Suprapubic skin (tissue), 4 donors: ENCODE data around the gene HOXB3. TPM values are rescaled to one million over a fixed set of nuclear protein-coding genes. Genes with fewer than 3 reads are reported as not detected.
A peak's percentile ranks its signal among the peaks of the same experiment; 100 is the strongest.

Experiments used
- DNase-seq, 2 donors: peaks; one replicate each; pipeline ENCODE4 v3.0.0-alpha.2; 2019; ENCODE audit warnings: low spot score in 2 of 2
- H3K27ac ChIP-seq: fragments of 200-600 bp; sonication (generic); one replicate; pipeline ENCODE4 v1.5.1; 2019
- H3K27me3 ChIP-seq: fragments of 200-600 bp; sonication (generic); one replicate; pipeline ENCODE4 v1.5.1; 2019
- H3K36me3 ChIP-seq: fragments of 200-600 bp; sonication (generic); one replicate; pipeline ENCODE4 v1.5.1; 2019
- H3K4me1 ChIP-seq: fragments of 200-600 bp; sonication (generic); one replicate; pipeline ENCODE4 v1.5.1; 2019
- H3K4me3 ChIP-seq: fragments of 200-600 bp; sonication (generic); one replicate; pipeline ENCODE4 v1.5.1; 2019; ENCODE audit warnings: mild to moderate bottlenecking
- H3K9me3 ChIP-seq: fragments of 200-600 bp; sonication (generic); one replicate; pipeline ENCODE4 v1.5.1; 2019
- CTCF ChIP-seq, 2 donors: fragments of 200-600 bp in 1 of 2; fragments of 450-650 bp in 1 of 2; sonication (generic) in 1 of 2; IDR thresholded peaks; one replicate each; pipeline ENCODE4 v1.5.1; 2016 to 2019; ENCODE audit warnings: antibody characterized with exemption in 2 of 2, mild to moderate bottlenecking in 1 of 2, moderate library complexity in 1 of 2
- EP300 ChIP-seq: sonication (generic); formaldehyde crosslinking; IDR thresholded peaks from one replicate; pipeline ENCODE4 v1.6.1; 2017; ENCODE audit warnings: antibody characterized with exemption
- POLR2A ChIP-seq, 2 donors: fragments of 450-650 bp; IDR thresholded peaks; one replicate each; pipeline ENCODE4 v1.6.1; 2017; ENCODE audit warnings: antibody characterized with exemption in 2 of 2, mild to moderate bottlenecking in 2 of 2, moderate library complexity in 2 of 2
- POLR2AphosphoS5 ChIP-seq, 3 donors: sonication (generic); formaldehyde crosslinking; IDR thresholded peaks; one replicate each; pipeline ENCODE4 v1.6.1; 2017; ENCODE audit warnings: antibody characterized with exemption in 3 of 3
- WGBS: methylation state at CpG from one replicate; pipeline ENCODE4 v1.1.5; 2018; 5-methylcytosine and 5-hydroxymethylcytosine counted together
- total RNA-seq, 4 donors: library from RNA; depleted of rRNA; stranded (reverse); fragments of >200 nt; gene quantifications; one replicate each; pipeline ENCODE4 v1.1.0, GENCODE V29; 2016

Gene HOXB3
- total RNA-seq, 4 donors from 2014 or later = 2.3 to 20.8 (median 3.9) TPM

GRCh38 chr17:48558057-48558830 is 31.8 kb downstream of the HOXB3 start:
- DNase-seq = no peak
- H3K9me3 ChIP-seq = no peaks in the 10 kb centered on the region
- no peak for TF ChIP-seq POLR2AphosphoS5 (IDR thresholded peaks at IDR 0.05)
- peak overlapping the region; percentile 85 for H3K27ac ChIP-seq
- H3K27me3 ChIP-seq = no peaks in the 10 kb centered on the region
- H3K36me3 ChIP-seq = no peaks in the 10 kb centered on the region
- peak overlapping the region; percentile 54 for H3K4me3 ChIP-seq
- H3K4me1 ChIP-seq = peaks cover 89% of the 10 kb centered on the region
- 64% methylated on average over 13 of the region's 13 CpGs for WGBS

DNA sequence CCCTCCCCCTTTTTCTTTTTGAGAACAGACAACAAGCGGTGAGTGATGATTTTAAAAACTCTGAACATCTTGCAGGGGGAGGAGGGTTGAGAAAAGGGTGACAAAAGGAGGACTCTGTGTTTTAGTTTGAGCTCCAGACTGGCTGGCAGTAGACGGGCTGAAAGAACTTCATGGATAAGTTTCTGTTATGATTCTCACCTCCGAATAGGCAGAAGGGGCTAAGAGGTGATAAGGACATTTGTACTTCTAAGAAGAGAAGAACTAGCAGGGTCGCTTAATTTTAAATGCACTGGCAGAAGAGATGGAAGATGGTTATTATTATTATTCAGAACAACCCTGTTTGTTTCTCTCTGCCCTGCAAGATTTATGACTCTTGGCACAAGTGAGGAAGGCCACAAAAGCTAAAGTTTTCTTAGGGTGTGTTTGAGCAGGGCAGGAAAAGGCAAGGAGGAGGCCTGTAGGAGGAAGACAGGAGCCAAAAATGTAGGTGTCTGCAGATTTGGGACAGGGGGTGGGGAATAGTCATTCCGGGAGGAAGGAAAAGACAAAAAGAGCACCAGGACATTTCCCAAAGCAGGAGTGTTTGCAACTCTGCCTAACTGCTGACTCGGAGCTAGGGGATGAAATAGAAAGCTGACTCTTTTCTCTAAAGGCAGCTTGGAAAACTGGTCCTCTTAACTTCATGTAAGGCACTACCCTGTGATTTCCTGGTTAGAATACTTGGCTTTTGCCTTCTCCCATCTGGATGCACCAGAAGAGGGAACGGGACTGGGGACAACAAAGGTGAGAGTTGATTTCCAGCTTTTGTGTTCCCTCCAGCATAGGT is 33.3 kb downstream of the HOXB3 start:
- Histone ChIP-seq H3K9me3 (no peaks in the 10 kb centered on the region), H3K27ac (peak overlapping the region; percentile 85), H3K4me1 (peaks cover 84% of the 10 kb centered on the region), H3K4me3 (peak overlapping the region; percentile 54), H3K27me3 (no peaks in the 10 kb centered on the region), H3K36me3 (peaks cover 5% of the 10 kb centered on the region)
- TF ChIP-seq CTCF (IDR thresholded peaks at IDR 0.05) = no peak
- 21% methylated on average over 7 of the region's 7 CpGs for WGBS
- no peak for DNase-seq

DNA sequence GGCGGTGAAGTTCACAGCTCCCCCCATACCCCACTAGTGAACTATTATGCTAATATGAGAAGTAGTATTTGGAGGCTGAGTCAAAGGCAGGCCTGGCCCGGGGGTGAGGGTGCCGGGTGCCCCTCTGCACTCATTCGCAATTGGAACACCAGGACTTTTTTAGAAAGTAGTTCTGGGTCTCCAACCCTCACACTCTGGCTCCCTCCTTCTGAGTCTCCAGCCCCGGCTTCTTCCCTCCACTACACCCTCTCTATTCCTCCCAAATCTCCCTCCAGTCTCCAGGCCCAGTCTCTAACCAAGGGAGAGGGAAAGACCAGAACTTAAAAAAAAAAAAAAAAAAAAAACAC is 33.8 kb downstream of the HOXB3 start:
- no peak for DNase-seq

DNA sequence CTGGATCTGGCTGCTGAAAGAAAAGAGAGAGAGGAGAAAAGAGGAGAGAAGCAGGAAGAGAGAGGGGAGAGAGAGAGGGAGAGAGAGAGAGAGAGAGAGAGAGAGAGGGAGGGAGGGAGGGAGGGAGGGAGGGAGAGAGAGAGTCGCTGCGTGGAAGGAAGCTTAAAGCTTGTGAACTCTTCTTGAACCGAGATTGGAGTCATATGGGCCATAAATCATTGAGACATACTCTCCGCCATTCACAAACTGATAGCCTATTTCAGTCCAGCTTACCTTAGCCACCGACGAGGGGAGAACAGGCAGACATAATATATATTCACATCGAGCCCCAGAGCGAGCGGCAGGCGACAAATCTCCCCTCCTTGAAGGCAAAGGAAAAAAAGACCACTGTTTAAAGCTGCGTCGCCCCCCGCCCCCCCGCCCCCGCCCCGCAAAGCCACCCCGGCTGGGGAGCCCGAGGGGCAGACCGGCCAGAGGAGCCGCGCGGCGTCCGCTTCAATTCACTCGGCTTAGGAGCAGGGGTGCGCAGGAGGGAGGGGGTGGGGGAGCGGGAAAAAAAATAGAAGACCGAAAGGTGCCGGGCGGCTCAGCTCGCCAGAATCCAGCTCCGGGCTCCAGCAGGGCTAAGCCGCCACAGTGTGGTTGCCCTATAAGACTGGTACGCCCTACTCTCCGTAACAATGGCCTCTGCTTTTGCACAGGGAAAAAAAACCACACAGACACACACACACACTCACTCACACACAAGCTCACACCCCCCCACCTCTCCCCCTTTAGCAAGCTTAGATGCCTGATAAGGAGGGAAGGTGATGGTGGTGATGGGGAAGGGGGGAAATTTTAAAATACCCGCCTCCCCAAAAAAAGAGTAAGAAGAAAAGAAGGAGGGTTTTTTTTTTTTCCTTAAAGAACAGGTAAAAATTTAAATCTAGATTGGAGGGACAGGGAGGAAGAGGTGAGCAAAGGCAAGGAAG is 34.5 kb downstream of the HOXB3 start:
- Histone ChIP-seq H3K27me3 (no peaks in the 10 kb centered on the region), H3K4me1 (peaks cover 75% of the 10 kb centered on the region)
- 29% methylated on average over 25 of the region's 36 CpGs for WGBS

More for the DNA sequence above, 33.8 kb downstream of the HOXB3 start:
- TF ChIP-seq CTCF (IDR thresholded peaks at IDR 0.05) (no peak), POLR2AphosphoS5 (IDR thresholded peaks at IDR 0.05) (no peak), POLR2A (IDR thresholded peaks at IDR 0.05) (no peak), EP300 (no peak)
- 62% methylated on average over 5 of the region's 5 CpGs for WGBS
- Histone ChIP-seq H3K27me3 (no peaks in the 10 kb centered on the region), H3K36me3 (peaks cover 9% of the 10 kb centered on the region), H3K4me3 (peak overlapping the region; percentile 54), H3K9me3 (no peaks in the 10 kb centered on the region), H3K27ac (peak overlapping the region; percentile 85), H3K4me1 (peaks cover 79% of the 10 kb centered on the region)

More for the DNA sequence above, 34.5 kb downstream of the HOXB3 start:
- Histone ChIP-seq H3K9me3 (no peaks in the 10 kb centered on the region), H3K4me3 (peak overlapping the region; percentile 54), H3K27ac (peak overlapping the region; percentile 85), H3K36me3 (peaks cover 11% of the 10 kb centered on the region)
- TF ChIP-seq POLR2AphosphoS5 (IDR thresholded peaks at IDR 0.05) (no peak), EP300 (no peak), CTCF (IDR thresholded peaks at IDR 0.05) (no peak), POLR2A (IDR thresholded peaks at IDR 0.05) (no peak)
- no peak for DNase-seq
